ENCODE results near the gene LOXL1.

The LOXL1 gene

GRCh38 chr15:73921254-73921925, 4.9 kb upstream of the LOXL1 start:
- peaks cover 70% of the 10 kb centered on the region for H3K4me1 ChIP-seq
- H4K20me1 ChIP-seq, result peaks cover 12% of the 10 kb centered on the region; the same call in 1 of the 2 replicates
- no peak for TF ChIP-seq Cebpa-rat (IDR thresholded peaks at IDR 0.05)
- H3K4me2 ChIP-seq, result peak overlapping the region; percentile 92
- H3K27ac ChIP-seq, result no peak overlapping the region
- H3K4me3 ChIP-seq, result no peak overlapping the region
- H3K36me3 ChIP-seq, result no peaks in the 10 kb centered on the region
- peaks cover 26% of the 10 kb centered on the region for H3K9me3 ChIP-seq
- no peak overlapping the region for H3K9ac ChIP-seq
- peaks cover 12% of the 10 kb centered on the region for H3K27me3 ChIP-seq

GRCh38 chr15:73922186-73923151, 3.8 kb upstream of the LOXL1 start:
- TF ChIP-seq Cebpa-rat (IDR thresholded peaks at IDR 0.05), result no peak
- Histone ChIP-seq H3K9ac (peak overlapping the region; percentile 36; the same call in 1 of the 2 replicates), H3K27me3 (peaks cover 23% of the 10 kb centered on the region), H3K4me1 (peaks cover 81% of the 10 kb centered on the region), H3K36me3 (no peaks in the 10 kb centered on the region), H3K4me2 (peak overlapping the region; percentile 92), H3K27ac (peak overlapping the region; percentile 72), H3K4me3 (peak overlapping the region; percentile 17), H4K20me1 (peaks cover 19% of the 10 kb centered on the region; the same call in 1 of the 2 replicates), H3K9me3 (peaks cover 20% of the 10 kb centered on the region)

- peaks cover 16% of the 10 kb centered on the region for H3K9me3 ChIP-seq
- H3K4me1 ChIP-seq, result peaks cover 87% of the 10 kb centered on the region
- H3K9ac ChIP-seq, result peak overlapping the region; percentile 36; the same call in 1 of the 2 replicates
- H4K20me1 ChIP-seq, result peaks cover 19% of the 10 kb centered on the region; the same call in 1 of the 2 replicates
- peak overlapping the region; percentile 17; the same call in 1 of the 2 replicates for H3K4me3 ChIP-seq
- H3K36me3 ChIP-seq, result no peaks in the 10 kb centered on the region
- TF ChIP-seq Cebpa-rat (IDR thresholded peaks at IDR 0.05), result no peak
- H3K27me3 ChIP-seq, result peaks cover 29% of the 10 kb centered on the region
- H3K27ac ChIP-seq, result peak overlapping the region; percentile 72
- H3K4me2 ChIP-seq, result peak overlapping the region; percentile 92
Observed at GRCh38 chr15:73923156-73923487, 3.1 kb upstream of the LOXL1 start.

GRCh38 chr15:73923488-73924164, 2.6 kb upstream of the LOXL1 start:
- TF ChIP-seq Cebpa-rat (IDR thresholded peaks at IDR 0.05), result no peak
- H3K27me3 ChIP-seq, result peaks cover 34% of the 10 kb centered on the region
- H3K4me3 ChIP-seq, result peak overlapping the region; percentile 5
- peaks cover 91% of the 10 kb centered on the region for H3K4me1 ChIP-seq
- peak overlapping the region; percentile 51 for H3K9ac ChIP-seq
- peaks cover 11% of the 10 kb centered on the region for H3K9me3 ChIP-seq
- H3K36me3 ChIP-seq, result no peaks in the 10 kb centered on the region
- H3K4me2 ChIP-seq, result peak overlapping the region; percentile 92
- H4K20me1 ChIP-seq, result peaks cover 19% of the 10 kb centered on the region; the same call in 1 of the 2 replicates
- peak overlapping the region; percentile 72 for H3K27ac ChIP-seq

- Histone ChIP-seq H3K9ac (peak overlapping the region; percentile 51), H3K27ac (peak overlapping the region; percentile 72), H4K20me1 (peaks cover 19% of the 10 kb centered on the region; the same call in 1 of the 2 replicates), H3K4me3 (peak overlapping the region; percentile 5), H3K9me3 (0 out of 2 replicates have a peak, but pooled peaks cover 4% of the 10 kb centered on the region), H3K36me3 (no peaks in the 10 kb centered on the region), H3K4me2 (peak overlapping the region; percentile 92), H3K4me1 (peaks cover 91% of the 10 kb centered on the region), H3K27me3 (peaks cover 42% of the 10 kb centered on the region)
- TF ChIP-seq Cebpa-rat (IDR thresholded peaks at IDR 0.05), result no peak
Observed at GRCh38 chr15:73924171-73924921, 1.9 kb upstream of the LOXL1 start.

- H3K27ac ChIP-seq, result no peak overlapping the region
- peak overlapping the region; percentile 92 for H3K4me2 ChIP-seq
- no peak overlapping the region for H3K9ac ChIP-seq
- H3K27me3 ChIP-seq, result peaks cover 48% of the 10 kb centered on the region
- TF ChIP-seq Cebpa-rat (IDR thresholded peaks at IDR 0.05), result no peak
- H3K4me1 ChIP-seq, result peaks cover 81% of the 10 kb centered on the region
- H3K4me3 ChIP-seq, result peak overlapping the region; percentile 70
- no peaks in the 10 kb centered on the region for H3K9me3 ChIP-seq
- no peaks in the 10 kb centered on the region for H3K36me3 ChIP-seq
- H4K20me1 ChIP-seq, result peaks cover 19% of the 10 kb centered on the region; the same call in 1 of the 2 replicates
Observed at GRCh38 chr15:73925848-73926218, 429 bp upstream of the LOXL1 start.

- no peaks in the 10 kb centered on the region for H3K36me3 ChIP-seq
- no peaks in the 10 kb centered on the region for H3K9me3 ChIP-seq
- peaks cover 48% of the 10 kb centered on the region for H3K27me3 ChIP-seq
- H3K4me3 ChIP-seq, result peak overlapping the region; percentile 70
- no peak for TF ChIP-seq Cebpa-rat (IDR thresholded peaks at IDR 0.05)
- H4K20me1 ChIP-seq, result peaks cover 19% of the 10 kb centered on the region; the same call in 1 of the 2 replicates
- H3K4me2 ChIP-seq, result peak overlapping the region; percentile 92
- H3K27ac ChIP-seq, result peak overlapping the region; percentile 49; the same call in 1 of the 2 replicates
- H3K4me1 ChIP-seq, result peaks cover 81% of the 10 kb centered on the region
- peak overlapping the region; percentile 59 for H3K9ac ChIP-seq
Observed at GRCh38 chr15:73927003-73927475, 777 bp downstream of the LOXL1 start.

- H3K27ac ChIP-seq, result peak overlapping the region; percentile 49; the same call in 1 of the 2 replicates
- H3K4me2 ChIP-seq, result peak overlapping the region; percentile 92
- H3K4me1 ChIP-seq, result peaks cover 75% of the 10 kb centered on the region
- H3K9me3 ChIP-seq, result no peaks in the 10 kb centered on the region
- H3K36me3 ChIP-seq, result no peaks in the 10 kb centered on the region
- no peak for TF ChIP-seq Cebpa-rat (IDR thresholded peaks at IDR 0.05)
- H3K27me3 ChIP-seq, result peaks cover 48% of the 10 kb centered on the region
- H3K4me3 ChIP-seq, result peak overlapping the region; percentile 70
- H4K20me1 ChIP-seq, result peaks cover 19% of the 10 kb centered on the region; the same call in 1 of the 2 replicates
- H3K9ac ChIP-seq, result peak overlapping the region; percentile 59
Observed at GRCh38 chr15:73927476-73928240, 1.4 kb downstream of the LOXL1 start.
